Body of pancreas (tissue), 4 donors: ENCODE data around the gene RASGRF2. TPM values are rescaled to one million over a fixed set of nuclear protein-coding genes. Genes with fewer than 3 reads are reported as not detected.
"Not testable (repeated sequence)": the region's sequence is repeated elsewhere in the genome, so short reads cannot be mapped to it uniquely, and the experiment has no call there.

Experiments used
- ATAC-seq: fragments of 150-250 bp; one replicate; pipeline ENCODE4 v1.9.1; 2016
- DNase-seq, 4 donors: peaks; one replicate each; pipeline ENCODE4 v3.0.0-alpha.2; 2019
- H3K27ac ChIP-seq, 4 donors: fragments of 200-600 bp; sonication (generic); 1 replicate in 3 of 4; 2 replicates in 1 of 4; pipeline versions ENCODE4 v1.5.1 to v1.6.1; 2016 to 2019; ENCODE audit warnings: mild to moderate bottlenecking in 1 of 4, mixed read lengths in 1 of 4, moderate library complexity in 1 of 4
- H3K27me3 ChIP-seq, 2 donors: fragments of 200-600 bp; sonication (generic); one replicate each; pipeline ENCODE4 v1.6.0; 2016; ENCODE audit warnings: mild to moderate bottlenecking in 1 of 2
- H3K36me3 ChIP-seq, 2 donors: fragments of 200-600 bp; sonication (generic); replicated peaks in 1 of 2; 2 replicates each; pipeline ENCODE4 v1.5.1; 2016; ENCODE audit warnings: low read depth in 2 of 2; ENCODE audit not compliant: insufficient read depth in 1 of 2
- H3K4me1 ChIP-seq: fragments of 200-600 bp; sonication (generic); one replicate; pipeline ENCODE4 v1.6.0; 2016
- H3K4me3 ChIP-seq, 2 donors: fragments of 200-600 bp; sonication (generic); 1 replicate in 1 of 2; 2 replicates in 1 of 2; pipeline ENCODE4 v1.5.1; 2016 to 2019
- H3K9me3 ChIP-seq, 3 donors: fragments of 200-600 bp; sonication (generic); 1 replicate in 2 of 3; 2 replicates in 1 of 3; pipeline ENCODE4 v1.5.1; 2016
- CTCF ChIP-seq, 7 experiments: fragments of 450-650 bp in 4 of 7; fragments of 200-600 bp in 3 of 7; sonication (generic) in 3 of 7; IDR thresholded peaks; one replicate each; pipeline ENCODE4 v1.5.1; 2016 to 2019; ENCODE audit warnings: antibody characterized with exemption in 7 of 7
- POLR2A ChIP-seq, 3 donors: fragments of 450-650 bp; IDR thresholded peaks; one replicate each; pipeline ENCODE4 v1.6.1; 2016; ENCODE audit warnings: antibody characterized with exemption in 3 of 3, mild to moderate bottlenecking in 2 of 3
- WGBS, 2 donors: methylation state at CpG; one replicate each; pipeline ENCODE4 v1.1.5; 2017; 5-methylcytosine and 5-hydroxymethylcytosine counted together
- intact Hi-C: fragments of 100-400 bp; cut with DNase I; formaldehyde crosslinking; loops from one replicate; pipeline ENCODE4 v1.15.1; 2023
- total RNA-seq, 2 donors: library from RNA; depleted of rRNA; stranded (reverse); fragments of >200 nt; gene quantifications; one replicate each; pipeline ENCODE4 v1.1.0, GENCODE V29; 2016

RASGRF2 gene
- total RNA-seq, 2 donors from 2014 or later, result 1.6 to 3.6 TPM

DNA sequence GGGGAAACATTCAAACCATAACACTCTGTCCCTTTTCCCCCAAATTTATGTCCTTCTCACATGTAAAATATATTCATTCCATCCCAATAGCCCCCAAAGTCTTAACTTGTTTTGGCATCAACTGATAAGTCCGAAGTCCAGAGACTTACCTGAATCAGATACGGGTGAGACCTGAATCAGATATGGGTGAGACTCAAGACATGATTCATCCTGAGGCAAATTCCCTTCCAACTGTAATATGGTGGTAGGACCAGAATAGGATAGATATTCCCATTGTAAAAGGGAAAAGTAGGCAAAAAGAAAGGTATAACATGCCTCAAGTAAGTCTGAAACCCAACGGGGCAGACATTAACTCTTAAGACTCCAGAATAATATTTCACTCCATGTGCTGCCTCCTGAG is 157.4 kb downstream of the RASGRF2 start:
- Histone ChIP-seq H3K4me1 (no peaks in the 10 kb centered on the region), H3K27me3 (no peaks in the 10 kb centered on the region), H3K27ac (no peak overlapping the region), H3K9me3 (no peaks in the 10 kb centered on the region), H3K36me3 (no peaks in the 10 kb centered on the region), H3K4me3 (no peak overlapping the region)
- ATAC-seq (no peak), DNase-seq (no peak)
- WGBS, 2 donors, result 68% methylated on average over 3 of the region's 3 CpGs
- TF ChIP-seq CTCF (IDR thresholded peaks at IDR 0.05), result no peak
- TF ChIP-seq POLR2A (IDR thresholded peaks at IDR 0.05), result no peak
- intact Hi-C loops, result no loop called here

GRCh38 chr5:81121273-81121672 is 161.1 kb downstream of the RASGRF2 start:
- ATAC-seq (no peak), DNase-seq (no peak)
- H3K4me1 ChIP-seq, result no peaks in the 10 kb centered on the region
- no peak overlapping the region for H3K27ac ChIP-seq
- TF ChIP-seq POLR2A (IDR thresholded peaks at IDR 0.05), result no peak
- TF ChIP-seq CTCF (IDR thresholded peaks at IDR 0.05), result no peak
- intact Hi-C loops, result no loop called here
- no peaks in the 10 kb centered on the region for H3K27me3 ChIP-seq
- no peaks in the 10 kb centered on the region for H3K9me3 ChIP-seq
- H3K4me3 ChIP-seq, result no peak overlapping the region
- 46 to 48% methylated on average over 5 of the region's 5 CpGs for WGBS, 2 donors
- no peaks in the 10 kb centered on the region for H3K36me3 ChIP-seq

- Histone ChIP-seq H3K27ac (no peak overlapping the region), H3K4me1 (no peaks in the 10 kb centered on the region), H3K36me3 (no peaks in the 10 kb centered on the region), H3K27me3 (no peaks in the 10 kb centered on the region), H3K9me3 (no peaks in the 10 kb centered on the region), H3K4me3 (no peak overlapping the region)
- intact Hi-C loops, result no loop called here
- WGBS, 2 donors, result 46 to 57% methylated on average over 7 of the region's 7 CpGs
- DNase-seq (no peak), ATAC-seq (no peak)
- TF ChIP-seq POLR2A (IDR thresholded peaks at IDR 0.05), result no peak
Observed at GRCh38 chr5:81121836-81122630, 161.9 kb downstream of the RASGRF2 start.

GRCh38 chr5:81124689-81125088 is 164.5 kb downstream of the RASGRF2 start:
- intact Hi-C loops, ATAC-seq, H3K36me3 ChIP-seq, H3K4me3 ChIP-seq, DNase-seq, H3K27ac ChIP-seq, H3K4me1 ChIP-seq, H3K27me3 ChIP-seq, H3K9me3 ChIP-seq: not testable (repeated sequence)
- 66 to 71% methylated on average over 6 of the region's 6 CpGs for WGBS, 2 donors

- 41 to 53% methylated on average over 7 of the region's 7 CpGs for WGBS, 2 donors
- intact Hi-C loops, result no loop called here
- no peak overlapping the region for H3K27ac ChIP-seq
Observed at GRCh38 chr5:81125959-81126358, 165.8 kb downstream of the RASGRF2 start.

More at GRCh38 chr5:81125959-81126358, 165.8 kb downstream of the RASGRF2 start:
- no peaks in the 10 kb centered on the region for H3K4me1 ChIP-seq
- no peaks in the 10 kb centered on the region for H3K36me3 ChIP-seq
- H3K27me3 ChIP-seq, result no peaks in the 10 kb centered on the region
- ATAC-seq, result peak; percentile 47
- TF ChIP-seq POLR2A (IDR thresholded peaks at IDR 0.05) (no peak), CTCF (IDR thresholded peaks at IDR 0.05) (no peak)
- H3K9me3 ChIP-seq, result no peaks in the 10 kb centered on the region
- DNase-seq, result peak in 3 of 4 donors; percentile 18 to 45 (median 30)
- no peak overlapping the region for H3K4me3 ChIP-seq
